KOPT-K1 (cell line): ENCODE data around the gene SLC17A7.

Experiments
- H3K27ac ChIP-seq: fragments of 200-600 bp; sonication (generic); 2 replicates; pipeline ENCODE4 v1.5.1; 2016; ENCODE audit warnings: antibody characterized with exemption, mild to moderate bottlenecking, low read depth, low read length; ENCODE audit not compliant: poor library complexity, severe bottlenecking
- H3K36me3 ChIP-seq: fragments of 200-600 bp; sonication (generic); 2 replicates; pipeline ENCODE4 v1.5.1; 2017; ENCODE audit warnings: antibody characterized with exemption, mild to moderate bottlenecking, low read length, moderate library complexity; ENCODE audit not compliant: insufficient read depth
- H3K9me3 ChIP-seq: fragments of 200-600 bp; sonication (generic); 2 replicates; pipeline ENCODE4 v1.5.1; 2017; ENCODE audit warnings: antibody characterized with exemption, low read length, mild to moderate bottlenecking; ENCODE audit not compliant: insufficient read depth, poor library complexity, severe bottlenecking

SLC17A7 gene

DNA sequence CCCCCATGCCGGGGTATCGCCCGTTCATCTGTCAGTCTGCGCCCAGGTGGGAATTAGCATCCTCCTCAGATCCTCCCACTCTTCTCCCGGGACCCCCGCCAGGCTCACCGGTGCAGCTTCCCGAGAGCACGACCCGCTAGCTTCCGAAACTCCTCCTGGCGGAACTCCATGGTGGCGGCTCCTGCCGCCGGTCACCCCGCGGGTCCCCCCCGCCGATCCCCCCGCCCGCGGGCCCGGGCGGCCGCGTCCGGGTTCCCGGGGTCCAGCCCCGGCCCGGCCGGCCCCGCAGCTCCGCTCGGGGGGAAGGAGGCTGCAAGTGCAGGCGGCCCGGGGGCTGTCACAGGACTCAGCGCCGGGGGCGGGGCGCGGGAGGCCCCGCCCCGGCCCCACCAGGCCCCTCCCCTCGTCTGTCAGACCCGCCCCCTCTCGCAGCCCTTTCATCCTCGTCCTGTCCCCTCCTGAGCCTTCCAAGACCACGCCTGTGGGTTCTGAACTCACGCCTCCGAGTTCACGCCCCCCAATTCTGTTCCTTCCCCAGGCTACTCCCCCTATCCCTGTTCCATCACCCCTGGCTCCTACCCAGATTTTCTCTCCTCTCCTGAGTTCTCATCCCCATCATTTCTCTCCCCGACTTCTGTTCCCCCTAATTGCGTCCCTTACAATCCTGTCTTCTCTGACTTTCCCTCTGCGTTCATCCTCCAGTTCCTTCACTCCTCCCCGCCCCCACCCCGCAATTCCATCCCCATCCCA, at the start of gene SLC17A7:
Gene SLC17A7 (minus strand): TSS at position 318 of the 750 bp plus-strand sequence. CDS start 148 bp downstream, at position 170.
- Histone ChIP-seq H3K27ac (no peak within 1 kb of the TSS), H3K36me3 (peaks cover 6% of the 10 kb centered on the region; the same call in 1 of the 2 replicates), H3K9me3 (no peaks in the 10 kb centered on the region)

DNA sequence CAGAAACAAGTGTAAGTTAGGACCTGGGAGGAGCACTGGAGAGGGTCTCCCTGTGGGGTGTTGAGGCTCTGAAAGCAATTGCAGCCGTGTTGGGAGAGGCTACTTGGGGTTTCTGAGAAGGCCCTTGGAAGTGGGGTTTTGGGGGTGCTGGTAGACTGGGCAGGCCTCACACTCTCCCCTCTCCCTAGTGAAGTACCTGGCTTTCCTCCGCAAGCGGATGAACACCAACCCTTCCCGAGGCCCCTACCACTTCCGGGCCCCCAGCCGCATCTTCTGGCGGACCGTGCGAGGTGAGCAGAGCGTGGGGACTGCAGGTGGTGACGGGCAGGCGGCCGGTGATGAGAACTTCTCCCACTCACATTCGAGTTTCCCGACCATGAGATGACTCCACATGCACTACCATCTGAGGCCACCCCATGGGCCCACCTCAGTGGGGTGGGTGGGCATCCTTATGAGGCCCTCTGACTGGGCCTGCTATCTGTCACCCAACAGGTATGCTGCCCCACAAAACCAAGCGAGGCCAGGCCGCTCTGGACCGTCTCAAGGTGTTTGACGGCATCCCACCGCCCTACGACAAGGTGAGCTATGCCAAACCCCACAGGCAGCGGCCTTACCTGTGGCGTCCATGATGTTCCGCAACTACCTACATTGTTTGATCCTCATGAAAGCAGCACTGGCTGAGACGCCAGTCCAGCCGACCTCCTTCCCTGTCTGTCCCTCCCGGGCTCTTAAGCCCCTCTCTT, 49.1 kb upstream of the SLC17A7 start:
- Histone ChIP-seq H3K9me3 (no peaks in the 10 kb centered on the region), H3K36me3 (peaks cover 59% of the 10 kb centered on the region), H3K27ac (peak overlapping the region; percentile 88)

DNA sequence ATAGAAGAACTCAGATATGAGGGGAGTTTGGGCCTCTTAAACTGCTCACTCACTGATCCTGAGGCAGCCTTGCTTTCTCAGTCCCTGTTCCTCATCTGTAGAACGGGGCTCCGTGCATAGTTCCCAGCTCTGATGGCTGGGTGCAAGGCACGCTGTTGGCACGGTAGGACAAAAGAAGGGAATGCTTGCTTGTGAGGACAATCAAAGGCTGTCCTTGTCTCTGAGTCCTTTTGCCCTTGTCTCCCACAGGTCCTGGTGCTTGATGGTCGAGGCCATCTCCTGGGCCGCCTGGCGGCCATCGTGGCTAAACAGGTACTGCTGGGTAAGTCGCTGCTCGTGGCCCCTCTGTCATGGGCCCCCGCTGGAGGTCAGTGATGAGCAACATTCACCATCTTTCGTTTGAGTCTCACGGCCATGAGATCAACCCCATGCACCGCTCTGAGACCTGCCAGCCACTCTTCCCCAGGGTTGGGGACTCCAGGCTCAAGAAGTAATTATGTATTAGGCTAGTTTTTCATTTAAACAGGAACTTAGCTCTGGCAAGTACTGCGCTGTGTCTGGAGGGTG, 48.4 kb upstream of the SLC17A7 start:
- Histone ChIP-seq H3K36me3 (peaks cover 59% of the 10 kb centered on the region), H3K9me3 (no peaks in the 10 kb centered on the region), H3K27ac (peak overlapping the region; percentile 88)

DNA sequence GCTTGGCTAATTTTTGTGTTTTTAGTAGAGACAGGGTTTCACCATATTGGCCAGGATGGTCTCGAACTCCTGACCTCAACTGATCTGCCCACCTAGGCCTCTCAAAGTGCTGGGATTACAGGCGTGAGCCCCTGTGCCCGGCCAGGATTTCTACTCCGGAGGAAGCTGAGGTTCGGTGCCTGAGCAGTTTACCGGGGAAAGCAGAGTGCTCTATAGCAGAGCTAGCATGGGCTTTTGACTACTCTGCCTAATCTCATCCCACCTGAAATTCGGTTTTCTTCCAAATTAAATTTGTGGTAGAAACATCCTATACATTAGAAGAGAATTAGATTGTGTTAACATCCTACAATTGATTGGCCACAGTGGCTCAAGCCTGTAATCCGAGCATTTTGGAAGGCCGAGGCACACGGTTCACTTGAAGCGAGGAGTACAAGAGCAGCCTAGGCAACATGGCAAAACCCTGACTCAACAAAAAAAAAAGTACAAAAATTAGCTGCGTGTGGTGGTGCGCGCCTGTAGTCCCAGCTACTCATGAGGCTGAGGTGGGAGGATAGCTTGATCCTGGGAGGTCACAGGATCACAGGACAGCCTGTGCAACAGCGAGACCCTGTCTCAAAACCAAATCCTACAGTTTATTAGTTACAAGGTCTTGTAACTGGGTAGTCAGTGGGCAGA, 47.7 kb upstream of the SLC17A7 start:
- Histone ChIP-seq H3K36me3 (peaks cover 59% of the 10 kb centered on the region), H3K9me3 (no peaks in the 10 kb centered on the region), H3K27ac (peak overlapping the region; percentile 88)

DNA sequence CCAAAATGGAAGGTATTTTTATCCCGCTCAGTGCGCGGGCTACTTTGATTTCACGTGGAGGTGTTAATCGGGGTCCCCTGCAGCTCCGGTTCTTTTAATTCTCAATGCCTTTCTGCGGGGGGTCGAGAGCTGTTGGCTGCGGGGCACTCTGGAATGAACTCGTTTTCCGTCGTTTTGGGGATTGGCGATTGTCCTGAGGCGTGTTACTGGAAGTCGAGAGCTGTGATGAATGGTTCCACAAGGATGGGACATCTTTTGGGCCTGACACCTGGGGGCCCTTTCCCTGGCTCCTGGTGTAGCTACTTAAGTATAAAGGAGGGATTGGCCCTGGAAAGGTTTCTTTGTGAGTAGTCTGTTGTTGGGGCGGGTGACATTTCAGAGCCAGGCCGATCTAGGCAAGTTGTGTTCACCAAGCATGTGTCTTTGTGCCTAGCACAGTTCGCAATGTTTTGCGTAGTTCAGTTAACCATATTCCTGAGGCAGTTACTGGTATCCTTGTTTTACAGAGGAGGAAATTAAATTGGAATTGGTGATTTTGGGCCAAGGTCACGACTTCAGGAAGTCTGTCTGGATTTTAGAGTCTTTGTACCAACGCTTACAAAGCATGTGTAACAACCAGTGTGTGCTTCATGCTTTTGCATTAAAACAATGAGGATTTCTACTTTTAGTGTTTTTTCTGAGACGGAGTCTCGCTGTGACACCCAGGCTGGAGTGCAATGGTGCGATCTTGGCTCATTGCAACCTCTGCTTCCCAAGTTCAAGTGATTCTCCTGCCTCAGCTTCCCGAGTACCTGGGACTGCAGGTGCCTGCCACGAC, 46.9 kb upstream of the SLC17A7 start:
- Histone ChIP-seq H3K9me3 (no peaks in the 10 kb centered on the region), H3K36me3 (peaks cover 59% of the 10 kb centered on the region), H3K27ac (peak overlapping the region; percentile 88)

DNA sequence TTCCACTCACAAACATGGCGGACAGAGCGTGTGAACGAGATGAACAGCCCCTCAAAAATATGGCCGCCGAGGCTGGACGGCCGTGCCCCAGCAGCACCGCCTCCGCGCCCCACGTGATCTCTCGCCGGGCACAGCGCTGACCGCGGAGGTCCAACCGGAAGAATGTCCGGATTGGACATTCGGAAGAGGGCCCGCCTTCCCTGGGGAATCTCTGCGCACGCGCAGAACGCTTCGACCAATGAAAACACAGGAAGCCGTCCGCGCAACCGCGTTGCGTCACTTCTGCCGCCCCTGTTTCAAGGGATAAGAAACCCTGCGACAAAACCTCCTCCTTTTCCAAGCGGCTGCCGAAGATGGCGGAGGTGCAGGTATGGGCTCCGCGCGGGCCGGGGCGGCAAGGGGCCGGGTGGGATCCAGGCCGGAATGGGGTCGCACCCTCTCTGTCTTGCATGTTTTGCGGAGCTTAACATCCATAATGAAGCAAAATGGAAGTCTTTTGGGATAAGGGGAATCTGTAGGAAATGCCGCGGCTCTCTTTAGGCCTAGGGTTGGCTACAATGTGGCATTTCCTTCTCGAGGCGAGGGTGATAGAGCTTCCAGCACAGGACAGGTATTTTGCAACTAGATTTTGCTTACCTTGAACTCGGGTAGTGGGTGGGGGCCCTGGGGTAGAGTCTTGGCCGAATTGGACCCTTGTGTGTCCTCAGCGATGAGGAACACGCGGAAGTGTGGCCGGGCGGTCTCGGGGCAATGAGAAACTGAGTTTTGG, 46.1 kb upstream of the SLC17A7 start, which contains the start of gene RPL13A:
Gene RPL13A (plus strand): TSS at position 332 of the 769 bp plus-strand sequence. CDS start 22 bp downstream, at position 354.
- Histone ChIP-seq H3K9me3 (no peaks in the 10 kb centered on the region), H3K27ac (peak within 1 kb of the TSS; percentile 88), H3K36me3 (peaks cover 56% of the 10 kb centered on the region)

DNA sequence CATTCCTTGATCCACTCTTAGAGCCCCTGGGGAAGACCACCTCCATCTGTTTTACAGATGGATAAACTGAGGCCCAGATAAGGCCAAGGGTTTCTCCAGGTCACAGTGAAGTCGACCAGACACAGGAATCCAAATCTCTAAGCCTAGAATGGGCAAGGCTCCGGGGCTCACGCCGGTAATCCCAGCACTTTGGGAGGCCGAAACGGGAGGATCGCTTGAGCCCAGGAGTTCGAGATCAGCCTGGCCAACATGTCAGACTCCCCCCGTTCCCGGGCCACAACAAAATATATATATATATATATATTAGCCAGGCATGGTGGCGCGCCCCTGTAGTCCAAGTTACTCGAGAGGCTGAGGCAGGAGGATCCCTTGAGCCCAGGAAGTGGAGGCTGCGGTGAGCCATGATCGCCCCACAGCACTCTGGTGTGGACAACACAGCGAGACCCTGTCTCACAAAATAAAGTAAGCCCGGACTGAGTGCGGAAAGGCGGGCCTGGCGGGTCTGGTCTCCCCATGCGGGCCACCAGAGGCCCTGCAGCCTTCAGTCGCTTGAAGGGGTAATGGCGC, 45.5 kb upstream of the SLC17A7 start:
- H3K27ac ChIP-seq = peak overlapping the region; percentile 88
- no peaks in the 10 kb centered on the region for H3K9me3 ChIP-seq
- peaks cover 55% of the 10 kb centered on the region for H3K36me3 ChIP-seq

DNA sequence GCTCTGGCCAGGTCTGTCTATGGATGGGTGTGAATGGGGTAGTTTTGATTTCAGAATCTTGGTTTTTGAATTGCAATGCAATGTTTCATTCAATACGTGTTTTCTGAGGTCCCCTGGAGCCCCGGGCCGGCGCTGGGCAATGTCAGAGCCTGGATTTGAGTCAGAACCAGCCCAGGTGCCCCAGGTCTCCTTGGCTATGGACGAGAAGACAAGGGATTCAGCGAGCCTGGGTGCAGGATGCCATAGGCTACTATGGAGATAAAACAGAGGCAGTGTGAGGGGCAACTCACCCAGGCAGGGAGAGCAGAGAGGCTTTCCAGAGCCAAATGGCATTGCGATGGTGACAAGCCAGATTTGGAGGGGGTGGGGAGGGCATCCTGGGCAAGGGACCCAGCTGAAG, 44.9 kb upstream of the SLC17A7 start:
- Histone ChIP-seq H3K27ac (peak overlapping the region; percentile 88), H3K9me3 (no peaks in the 10 kb centered on the region), H3K36me3 (peaks cover 50% of the 10 kb centered on the region)

DNA sequence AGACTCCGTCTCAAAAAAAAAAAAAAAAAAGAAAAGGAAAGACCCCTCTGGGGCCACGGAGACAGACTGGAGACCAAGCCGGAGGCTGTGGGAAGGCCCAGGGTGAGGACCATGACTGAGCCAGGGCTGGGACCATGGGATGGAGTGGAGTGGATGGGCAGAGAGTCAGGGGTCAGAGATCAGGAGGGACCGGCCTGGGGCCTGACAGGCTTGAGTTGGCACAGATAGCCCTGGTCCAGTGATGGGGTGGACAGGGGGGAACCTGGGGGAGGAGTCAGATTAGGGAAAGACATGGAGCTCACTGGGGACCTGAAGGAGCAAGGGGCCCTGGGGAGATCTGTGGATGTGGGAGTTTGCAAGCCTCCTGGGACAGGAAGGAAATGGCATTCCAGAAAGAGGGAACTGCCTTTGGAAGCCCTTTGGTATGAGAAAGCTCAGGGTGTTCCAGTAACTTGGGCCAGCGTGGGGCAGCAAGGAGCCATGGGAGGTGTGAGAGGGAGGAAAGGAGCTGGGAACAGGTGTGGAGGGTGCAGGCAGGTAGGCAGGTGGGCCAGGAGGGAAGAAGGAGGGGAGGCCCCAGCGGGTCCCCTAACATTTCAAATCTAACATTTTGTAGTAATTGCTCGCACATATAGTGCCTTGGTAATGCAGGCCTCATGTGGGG, 39.8 kb upstream of the SLC17A7 start:
- H3K27ac ChIP-seq = no peak overlapping the region

DNA sequence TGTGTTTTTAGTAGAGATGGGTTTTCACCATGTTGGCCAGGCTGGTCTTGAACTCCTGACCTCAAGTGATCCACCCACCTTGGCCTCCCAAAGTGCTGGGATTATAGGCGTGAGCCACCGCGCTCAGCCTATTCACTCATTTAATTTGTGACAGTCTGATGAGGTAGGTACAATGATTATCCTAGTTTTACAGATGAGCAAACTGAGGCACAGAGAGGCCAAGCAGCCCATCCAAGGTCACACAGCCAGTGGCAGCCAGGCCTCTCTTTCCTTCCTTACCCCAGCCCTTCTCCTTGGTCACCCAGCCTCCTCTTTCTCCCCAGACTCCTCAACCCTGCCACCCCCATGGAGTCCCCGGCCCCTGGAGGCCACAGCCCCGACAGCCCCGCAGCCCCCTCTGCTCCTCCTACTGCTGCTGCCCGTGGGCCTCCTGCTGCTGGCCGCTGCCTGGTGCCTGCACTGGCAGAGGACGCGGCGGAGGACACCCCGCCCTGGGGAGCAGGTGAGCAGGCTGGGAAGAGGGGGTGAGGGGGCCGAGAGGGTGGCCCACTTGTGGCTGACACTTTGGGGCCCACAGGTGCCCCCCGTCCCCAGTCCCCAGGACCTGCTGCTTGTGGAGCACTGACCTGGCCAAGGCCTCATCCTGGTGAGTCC, 38.8 kb upstream of the SLC17A7 start:
- H3K36me3 ChIP-seq = peaks cover 14% of the 10 kb centered on the region; the same call in 1 of the 2 replicates
- no peaks in the 10 kb centered on the region for H3K9me3 ChIP-seq
- no peak overlapping the region for H3K27ac ChIP-seq

More for the DNA sequence above, 39.8 kb upstream of the SLC17A7 start:
- no peaks in the 10 kb centered on the region for H3K9me3 ChIP-seq
- H3K36me3 ChIP-seq = peaks cover 14% of the 10 kb centered on the region; the same call in 1 of the 2 replicates

DNA sequence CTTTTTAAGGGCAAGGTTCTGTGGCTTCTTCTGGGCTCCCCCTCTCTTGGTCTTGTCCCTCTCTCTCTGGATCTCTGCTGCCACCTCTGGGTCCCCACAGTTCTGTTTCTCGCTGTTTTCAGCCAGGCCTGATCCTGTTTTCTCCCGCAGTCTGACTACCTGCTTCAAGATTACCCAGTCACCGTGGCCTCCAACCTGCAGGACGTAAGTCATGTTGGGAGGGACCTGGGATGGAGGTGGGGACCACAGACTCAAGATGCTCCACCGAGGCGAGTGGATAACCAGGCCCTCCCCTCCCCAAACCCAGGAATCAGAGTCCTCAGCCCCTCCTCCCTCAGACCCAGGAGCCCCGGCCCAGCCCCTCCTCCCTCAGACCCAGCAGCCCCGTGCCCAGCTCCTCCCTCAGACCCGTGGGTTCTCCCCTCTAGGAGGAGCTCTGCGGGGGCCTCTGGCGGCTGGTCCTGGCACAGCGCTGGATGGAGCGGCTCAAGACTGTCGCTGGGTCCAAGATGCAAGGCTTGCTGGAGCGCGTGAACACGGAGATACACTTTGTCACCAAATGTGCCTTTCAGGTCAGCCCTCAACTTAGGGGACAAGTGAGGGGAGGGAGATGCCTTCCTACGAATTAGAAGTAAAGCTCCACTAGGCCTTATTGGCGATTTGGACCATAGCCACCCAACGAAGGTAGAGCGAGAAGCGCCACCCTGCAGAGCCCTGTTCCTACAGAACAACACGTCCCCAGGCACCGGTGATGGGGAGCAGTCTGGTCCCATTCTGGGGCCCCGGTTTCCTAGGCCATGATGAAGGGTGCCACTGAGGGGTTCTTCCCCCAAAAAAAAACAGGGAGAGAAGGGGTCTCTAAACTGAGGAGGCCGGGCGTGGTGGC, 34.9 kb upstream of the SLC17A7 start:
- Histone ChIP-seq H3K36me3 (no peaks in the 10 kb centered on the region; the same call in 1 of the 2 replicates), H3K27ac (peak overlapping the region; percentile 85), H3K9me3 (no peaks in the 10 kb centered on the region)
